Measurements from ENCODE around the gene TMPRSS13. TPM values are rescaled to one million over a fixed set of nuclear protein-coding genes. Genes with fewer than 3 reads are reported as not detected.
A peak's percentile ranks its signal among the peaks of the same experiment; 100 is the strongest.

The TMPRSS13 gene
- total and polyA plus RNA-seq, 9 of the 15 experiments (the other 6 are each of a cell fraction or from before 2014, with no cell fraction given) = 0.11 to 0.29 (median 0.15) TPM

DNA sequence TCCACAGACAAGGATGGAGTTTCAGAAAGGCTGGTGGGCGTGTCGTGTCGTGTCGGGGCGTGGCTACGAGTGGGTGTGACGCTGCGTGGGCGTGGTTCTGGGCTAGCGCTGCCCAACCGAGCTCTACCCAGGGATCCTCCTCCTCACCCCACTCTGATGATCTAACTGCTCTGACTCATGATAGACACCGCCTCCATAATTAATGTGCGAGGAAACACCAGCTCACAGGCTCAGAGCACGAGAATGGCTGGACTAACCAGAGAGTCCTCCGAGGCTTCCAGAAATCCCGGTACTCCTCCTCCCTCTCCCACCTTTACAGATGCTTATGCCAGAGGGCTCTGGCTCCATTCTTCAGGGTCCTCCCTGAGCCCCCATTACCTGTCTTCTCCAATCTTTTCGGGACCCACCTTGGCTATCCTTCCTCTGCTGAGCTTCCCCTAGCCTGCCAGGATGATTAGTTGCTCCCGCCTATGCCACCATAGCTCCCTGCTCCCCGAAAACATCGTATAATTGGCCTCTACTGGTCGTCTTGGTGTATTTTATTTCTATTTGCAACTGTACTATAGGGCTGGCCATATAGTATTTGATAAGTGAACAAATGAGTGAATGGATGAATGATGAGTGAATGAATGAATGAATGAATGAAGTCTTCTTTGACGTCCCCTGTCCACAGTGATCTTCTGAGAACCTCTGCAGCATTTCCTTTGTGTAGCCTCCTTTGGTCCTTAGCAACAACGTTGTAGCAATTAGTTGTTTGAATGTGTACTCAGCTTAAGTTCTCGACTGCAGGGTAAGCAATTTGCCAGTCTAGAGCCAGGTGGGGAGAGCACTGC is 21.7 kb downstream of the TMPRSS13 start (continued):
- TF ChIP-seq PRPF4 (IDR thresholded peaks at IDR 0.05; ENCODE audit: insufficient read depth, low read depth, low read length, poor library complexity, severe bottlenecking) (no peak), NFRKB (IDR thresholded peaks at IDR 0.05; ENCODE audit: low read depth) (peak; percentile 83; the same call in 1 of the 2 replicates), NFXL1 (CRISPR knock-in tag; IDR thresholded peaks at IDR 0.05) (no peak), POLR2A (conservative IDR thresholded peaks at IDR 0.05) (peak; percentile 92), ARID3A (IDR thresholded peaks at IDR 0.05; ENCODE audit: borderline replicate concordance, low read depth, low read length) (peak; percentile 84; the same call in 1 of the 2 replicates), FOS (IDR thresholded peaks at IDR 0.05; ENCODE audit: extremely low read depth, insufficient read length) (peak; percentile 2), NCOR1 (IDR thresholded peaks at IDR 0.05) (no peak), ZNF766 (CRISPR knock-in tag; conservative IDR thresholded peaks at IDR 0.05) (no peak), KDM5B (IDR thresholded peaks at IDR 0.05; ENCODE audit: insufficient replicate concordance, low read depth, low read length) (peak; percentile 88), HEY1 (CRISPR knock-in tag; IDR thresholded peaks at IDR 0.05; ENCODE audit: borderline replicate concordance) (no peak), ZNF79 (CRISPR knock-in tag; IDR thresholded peaks at IDR 0.05; ENCODE audit: low read depth) (no peak), ZNF57 (CRISPR knock-in tag; IDR thresholded peaks at IDR 0.05) (no peak), SMAD1 (IDR thresholded peaks at IDR 0.05; ENCODE audit: low read depth, low read length, partially characterized antibody) (peak; percentile 53), ESRRA (IDR thresholded peaks at IDR 0.05; ENCODE audit: borderline replicate concordance, low read depth) (0 out of 2 replicates have a peak, but pooled peaks have one; percentile 10), YY1 (IDR thresholded peaks at IDR 0.05; ENCODE audit: borderline replicate concordance in 1 of 3, control insufficient read depth in 1 of 3, extremely low read depth in 1 of 3, insufficient read depth in 3 of 3, insufficient read length in 1 of 3, insufficient replicate concordance in 2 of 3, low read depth in 1 of 3, low read length in 2 of 3) (peak in 2 of 3 experiments; percentile 50 to 75), ZNF408 (CRISPR knock-in tag; IDR thresholded peaks at IDR 0.05; ENCODE audit: low read depth) (no peak), MEIS2 (IDR thresholded peaks at IDR 0.05; ENCODE audit: partially characterized antibody) (peak; percentile 90), C11orf30 (IDR thresholded peaks at IDR 0.05; ENCODE audit: low read depth) (no peak)
- TF ChIP-seq, protein P1, sequence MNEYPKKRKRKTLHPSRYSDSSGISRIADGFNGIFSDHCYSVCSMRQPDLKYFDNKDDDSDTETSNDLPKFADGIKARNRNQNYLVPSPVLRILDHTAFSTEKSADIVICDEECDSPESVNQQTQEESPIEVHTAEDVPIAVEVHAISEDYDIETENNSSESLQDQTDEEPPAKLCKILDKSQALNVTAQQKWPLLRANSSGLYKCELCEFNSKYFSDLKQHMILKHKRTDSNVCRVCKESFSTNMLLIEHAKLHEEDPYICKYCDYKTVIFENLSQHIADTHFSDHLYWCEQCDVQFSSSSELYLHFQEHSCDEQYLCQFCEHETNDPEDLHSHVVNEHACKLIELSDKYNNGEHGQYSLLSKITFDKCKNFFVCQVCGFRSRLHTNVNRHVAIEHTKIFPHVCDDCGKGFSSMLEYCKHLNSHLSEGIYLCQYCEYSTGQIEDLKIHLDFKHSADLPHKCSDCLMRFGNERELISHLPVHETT (CRISPR knock-in tag; conservative IDR thresholded peaks at IDR 0.05 in 1 of 2, IDR thresholded peaks at IDR 0.05 in 1 of 2) = no peak; a peak in 1 of 4 replicates
- TF ChIP-seq, protein P2, sequence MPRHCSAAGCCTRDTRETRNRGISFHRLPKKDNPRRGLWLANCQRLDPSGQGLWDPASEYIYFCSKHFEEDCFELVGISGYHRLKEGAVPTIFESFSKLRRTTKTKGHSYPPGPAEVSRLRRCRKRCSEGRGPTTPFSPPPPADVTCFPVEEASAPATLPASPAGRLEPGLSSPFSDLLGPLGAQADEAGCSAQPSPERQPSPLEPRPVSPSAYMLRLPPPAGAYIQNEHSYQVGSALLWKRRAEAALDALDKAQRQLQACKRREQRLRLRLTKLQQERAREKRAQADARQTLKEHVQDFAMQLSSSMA (CRISPR knock-in tag; IDR thresholded peaks at IDR 0.05) = no peak

All from K562 (cell line).